GM20431 (cell line): ENCODE results near the gene PLEKHA6.
"Not testable (repeated sequence)": the region's sequence is repeated elsewhere in the genome, so short reads cannot be mapped to it uniquely, and the experiment has no call there.

Experiments
- in situ Hi-C: fragments of 300-500 bp; cut with MseI, MboI; formaldehyde crosslinking; loops from one replicate; pipeline ENCODE4 v1.15.0; 2020; ENCODE audit warnings: low sequenced_read_pairs; ENCODE audit not compliant: unreplicated experiment

Gene PLEKHA6

GRCh38 chr1:204338997-204339396, 20.7 kb downstream of the PLEKHA6 start:
- in situ Hi-C loops = no loop called here

GRCh38 chr1:204338360-204338759, 21.4 kb downstream of the PLEKHA6 start:
- in situ Hi-C loops = no loop called here

DNA sequence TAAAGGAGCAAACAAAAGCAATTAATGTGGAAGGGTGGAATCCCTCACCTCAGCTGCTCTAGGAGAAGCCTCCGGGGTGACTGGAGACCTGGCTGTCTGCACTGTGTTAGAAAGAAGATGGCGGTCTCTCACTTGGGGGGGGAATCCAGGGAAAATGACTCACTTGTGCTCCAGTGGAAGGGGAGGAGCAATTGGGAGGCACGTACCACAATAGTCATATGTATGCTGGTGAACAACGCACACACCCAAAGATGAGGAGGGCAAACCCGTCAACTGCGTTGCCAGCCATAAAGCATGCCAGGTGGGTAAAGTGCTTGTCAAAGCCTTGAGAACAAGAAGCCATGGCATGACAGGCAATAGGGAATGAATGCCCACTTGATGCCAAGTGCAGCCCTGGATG, 22.1 kb downstream of the PLEKHA6 start:
- in situ Hi-C loops = no loop called here

GRCh38 chr1:204337036-204337429, 22.7 kb downstream of the PLEKHA6 start:
- in situ Hi-C loops = no loop called here

GRCh38 chr1:204336421-204337035, 23.2 kb downstream of the PLEKHA6 start:
- in situ Hi-C loops = no loop called here

GRCh38 chr1:204335533-204335932, 24.2 kb downstream of the PLEKHA6 start:
- in situ Hi-C loops = no loop called here

DNA sequence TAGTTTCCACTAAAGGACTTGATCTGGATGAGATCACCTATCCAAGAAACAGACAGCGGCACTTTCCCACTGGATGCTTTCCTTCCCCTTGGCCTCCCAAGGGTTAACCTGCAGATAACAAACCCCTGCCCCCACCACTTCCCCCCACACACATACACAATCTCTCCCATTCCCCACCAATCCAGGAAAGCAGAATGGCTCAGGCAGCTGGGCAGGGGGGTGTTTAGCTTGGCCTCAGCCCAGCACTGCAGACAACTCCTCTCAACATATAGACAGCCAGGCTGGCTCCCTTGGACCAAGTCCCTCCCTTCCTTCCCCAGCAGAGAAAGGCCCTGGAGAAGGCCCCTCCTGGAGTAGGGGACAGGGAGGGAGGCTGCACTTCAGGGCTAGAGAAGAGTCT, 24.6 kb downstream of the PLEKHA6 start:
- in situ Hi-C loops = no loop called here

DNA sequence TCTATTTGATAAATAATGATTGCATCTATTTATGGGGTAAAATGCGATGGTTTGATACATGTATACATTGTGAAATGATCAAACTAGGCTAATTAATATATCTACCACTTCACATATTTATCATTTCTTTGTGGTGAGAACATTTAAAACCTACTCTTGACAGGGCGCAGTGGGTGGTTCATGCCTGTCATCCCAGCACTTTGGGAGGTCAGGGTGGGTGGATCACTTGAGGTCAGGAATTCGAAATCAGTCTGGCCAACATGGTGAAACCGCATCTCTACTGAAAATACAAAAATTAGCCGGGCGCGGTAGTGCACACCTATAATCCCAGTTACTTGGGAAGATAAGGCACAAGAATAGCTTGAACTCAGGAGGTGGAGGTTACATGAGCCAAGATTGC, 25.3 kb downstream of the PLEKHA6 start:
- in situ Hi-C loops = no loop called here

DNA sequence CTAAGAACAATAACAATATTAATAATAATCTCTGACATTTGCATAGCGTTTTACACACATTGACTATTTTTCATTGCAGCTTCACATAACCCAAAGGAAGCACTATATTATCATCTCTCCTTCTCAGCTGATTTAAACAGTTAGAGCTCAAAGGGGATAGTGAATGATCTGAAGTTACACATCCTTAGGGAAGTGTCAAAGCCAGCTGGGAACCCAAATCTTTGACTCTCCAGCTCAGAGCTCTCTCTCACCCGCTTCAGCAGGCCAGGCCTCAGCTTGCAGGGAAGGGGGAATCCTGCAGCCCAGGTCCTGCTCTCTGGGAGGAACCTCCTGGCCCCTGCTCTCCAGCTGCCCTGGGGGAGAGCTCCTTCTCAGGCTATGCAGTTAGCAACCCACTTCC, 26.3 kb downstream of the PLEKHA6 start:
- in situ Hi-C loops = no loop called here

DNA sequence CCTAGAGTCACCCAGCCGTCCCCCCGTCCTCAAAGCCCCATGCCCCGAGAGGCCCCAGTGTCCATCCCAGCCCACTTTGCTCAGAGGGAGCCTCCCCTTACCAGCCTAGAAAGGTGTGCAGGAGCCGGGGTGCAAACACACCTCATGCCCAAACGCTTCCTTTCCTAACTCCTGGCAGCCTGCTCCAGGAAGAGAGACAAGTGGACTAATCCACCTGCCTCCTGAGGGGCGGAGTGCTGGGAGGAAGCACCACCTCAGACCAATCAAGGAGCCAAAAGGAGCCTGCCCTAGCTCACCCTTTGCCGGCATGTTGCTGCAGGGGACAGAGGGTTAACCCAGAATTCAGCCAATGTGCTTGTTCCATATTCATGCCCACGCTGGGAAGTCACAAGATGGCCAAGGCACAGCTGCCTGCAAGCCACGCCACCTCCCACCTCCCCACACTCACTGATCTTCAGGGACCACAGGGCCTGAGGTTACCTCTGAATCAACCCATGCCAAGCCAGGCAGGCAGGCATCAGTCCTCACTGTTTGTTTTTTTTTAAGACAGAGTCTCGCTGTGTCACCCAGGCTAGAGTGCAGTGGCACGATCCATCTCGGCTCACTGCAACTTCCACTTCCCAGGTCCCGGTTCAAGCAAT, 27.8 kb downstream of the PLEKHA6 start:
- in situ Hi-C loops = no loop called here

DNA sequence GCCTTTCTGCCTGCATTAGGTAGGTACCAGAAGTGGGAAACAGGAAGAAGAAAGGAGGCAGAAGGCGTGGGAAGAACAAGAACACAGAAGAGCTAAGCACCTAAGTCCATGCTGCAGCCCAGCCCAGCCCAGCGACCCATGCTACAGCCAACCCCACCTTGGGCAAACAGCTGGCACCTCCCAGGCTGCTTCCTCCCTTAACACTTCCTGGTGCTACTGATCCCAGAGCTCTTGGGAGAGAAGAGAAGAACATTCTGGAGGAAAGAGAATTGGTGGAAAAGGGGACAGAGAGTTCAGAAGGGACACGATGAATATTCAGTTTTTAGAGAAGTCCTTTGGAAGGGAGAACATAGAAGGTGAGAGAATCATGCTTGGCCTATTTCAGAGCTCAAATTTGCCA, 28.5 kb downstream of the PLEKHA6 start:
- in situ Hi-C loops = no loop called here

GRCh38 chr1:204327870-204328269, 31.9 kb downstream of the PLEKHA6 start:
- in situ Hi-C loops = not testable (repeated sequence)

DNA sequence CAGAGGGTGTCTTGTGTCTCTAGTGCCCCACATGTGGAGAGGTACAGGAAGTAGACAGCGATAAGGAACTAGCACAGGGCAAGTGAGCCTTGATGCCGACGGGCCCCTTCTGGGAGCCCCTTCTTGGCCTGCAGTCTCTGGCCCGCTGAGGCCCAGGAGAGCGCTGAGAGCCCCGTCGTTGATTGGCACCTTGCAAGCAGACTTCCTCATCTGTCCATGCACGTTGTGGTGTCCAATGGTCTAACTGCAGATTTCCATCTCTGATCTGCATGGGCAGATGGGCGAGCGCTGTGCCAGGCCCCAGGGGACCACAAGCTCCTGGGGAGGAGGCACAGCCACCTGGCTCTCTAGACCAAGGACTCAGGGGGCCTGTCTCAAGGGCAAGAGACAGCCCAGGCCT, 32.4 kb downstream of the PLEKHA6 start:
- in situ Hi-C loops = no loop called here

DNA sequence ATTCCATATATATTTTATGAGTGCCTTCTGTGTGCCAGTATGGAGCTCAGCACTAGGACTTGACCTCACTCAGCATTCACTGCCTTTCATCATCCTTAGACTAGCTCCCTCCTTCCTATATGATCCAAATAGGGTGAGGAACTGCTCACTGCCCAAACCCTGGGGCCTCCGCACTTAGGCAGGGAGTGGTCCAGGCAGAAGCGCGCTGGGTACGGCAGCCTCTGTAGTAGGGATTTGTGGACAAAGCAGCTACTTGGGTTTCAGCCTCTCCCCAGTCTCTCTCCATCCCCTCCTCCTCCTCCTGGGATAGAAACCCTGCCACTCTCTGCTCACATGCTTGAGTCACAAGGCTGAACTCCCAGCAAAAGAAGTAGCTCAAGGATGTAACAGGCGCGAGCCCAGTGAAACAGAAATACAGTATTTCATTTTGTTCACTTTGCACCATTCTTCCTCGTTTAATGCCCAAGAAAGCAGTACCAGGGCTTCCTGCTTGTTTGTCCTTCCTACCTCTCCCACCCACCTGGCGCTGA, 32.9 kb downstream of the PLEKHA6 start:
- in situ Hi-C loops = no loop called here

DNA sequence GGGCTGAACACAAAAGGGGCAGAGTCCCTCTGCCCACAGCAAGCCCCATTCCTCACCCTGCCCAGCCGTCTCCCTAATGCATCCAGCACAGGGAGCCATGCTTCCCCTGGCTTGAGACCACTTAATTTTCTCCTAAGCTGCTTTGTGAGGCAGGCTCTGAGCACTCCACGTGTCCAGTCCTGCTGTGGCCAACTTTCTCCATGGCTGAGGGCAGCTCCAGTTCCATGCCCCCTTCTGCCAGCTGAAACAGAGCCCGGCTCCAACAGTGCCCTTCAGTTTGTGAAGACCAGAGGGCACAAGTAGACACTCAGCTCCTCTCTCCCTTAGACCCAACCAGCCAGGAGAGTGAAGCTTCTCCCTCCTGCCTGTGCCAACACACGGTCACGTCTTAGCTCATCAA, 33.8 kb downstream of the PLEKHA6 start:
- in situ Hi-C loops = no loop called here

GRCh38 chr1:204323887-204324286, 35.8 kb downstream of the PLEKHA6 start:
- in situ Hi-C loops = no loop called here

DNA sequence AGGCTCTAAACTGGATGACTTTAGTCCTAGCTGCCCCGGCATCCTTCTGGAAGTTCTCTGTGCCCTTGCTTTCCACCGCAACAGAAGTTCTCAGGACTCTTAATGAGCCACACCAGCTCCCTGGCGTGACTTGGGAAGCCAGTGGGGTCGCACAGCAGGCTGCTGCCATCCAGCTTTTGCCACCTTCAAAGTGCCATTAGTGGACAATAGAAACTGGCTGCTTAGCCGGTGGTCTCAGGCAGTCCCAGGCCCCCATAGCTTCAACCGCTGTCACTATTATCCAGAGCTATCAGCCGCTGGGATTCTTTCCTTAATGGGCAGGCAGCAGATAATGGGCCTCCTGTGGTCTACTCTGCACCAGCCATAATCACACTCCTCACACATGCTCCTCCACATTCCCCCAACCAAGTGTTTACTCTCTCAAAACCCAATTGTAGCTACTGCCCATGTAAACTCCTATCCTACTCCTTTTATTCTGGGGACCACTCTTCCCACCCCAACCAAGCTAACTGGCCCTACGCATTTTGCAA, 37.3 kb downstream of the PLEKHA6 start:
- in situ Hi-C loops = no loop called here

GRCh38 chr1:204321665-204322064, 38.1 kb downstream of the PLEKHA6 start:
- in situ Hi-C loops = no loop called here

DNA sequence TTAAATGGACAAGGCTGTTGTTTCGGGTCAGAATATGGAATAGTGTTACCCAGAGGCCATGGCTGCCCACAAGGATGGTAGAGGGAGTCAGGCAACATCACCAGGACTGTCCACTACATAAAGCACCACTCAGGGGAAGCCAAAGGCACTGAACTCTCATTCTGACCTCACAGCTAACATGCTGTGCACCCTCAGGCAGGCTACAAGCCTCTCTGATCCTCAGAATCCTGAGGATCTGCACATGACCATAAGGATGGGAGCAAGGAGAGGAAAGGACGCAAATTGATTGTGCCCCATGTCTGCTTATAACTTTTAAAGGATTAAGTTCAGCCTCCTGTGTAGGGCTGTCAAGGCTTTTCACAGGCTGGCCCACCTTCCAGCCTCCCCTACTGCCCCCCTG, 38.7 kb downstream of the PLEKHA6 start:
- in situ Hi-C loops = no loop called here

- in situ Hi-C loops = no loop called here
Measured at GRCh38 chr1:204320382-204320804, 39.3 kb downstream of the PLEKHA6 start.

- in situ Hi-C loops = no loop called here
Measured at GRCh38 chr1:204319462-204319861, 40.3 kb downstream of the PLEKHA6 start.

GRCh38 chr1:204319027-204319426, 40.7 kb downstream of the PLEKHA6 start:
- in situ Hi-C loops = no loop called here
